MG63 (cell line): ENCODE measurements around the gene C10orf71. TPM values are rescaled to one million over a fixed set of nuclear protein-coding genes. Genes with fewer than 3 reads are reported as not detected.

ENCODE experiments used
- DNase-seq: peaks from one replicate; pipeline ENCODE4 v3.0.0-alpha.2; 2020
- H3K27me3 ChIP-seq: fragments of 250-450 bp; sonication (Bioruptor Pico); 2 replicates; pipeline ENCODE4 v1.5.1; 2020; ENCODE audit warnings: mild to moderate bottlenecking, moderate library complexity
- H3K36me3 ChIP-seq: fragments of 250-450 bp; sonication (Bioruptor Pico); 2 replicates; pipeline ENCODE4 v1.5.1; 2020; ENCODE audit warnings: mild to moderate bottlenecking, moderate library complexity
- H3K4me3 ChIP-seq: fragments of 250-450 bp; sonication (Bioruptor Pico); 2 replicates; pipeline ENCODE4 v1.5.1; 2020; ENCODE audit warnings: mild to moderate bottlenecking, moderate library complexity
- H3K9me3 ChIP-seq: fragments of 250-450 bp; sonication (Bioruptor Pico); 2 replicates; pipeline ENCODE4 v1.5.1; 2020; ENCODE audit warnings: mild to moderate bottlenecking, moderate library complexity
- total RNA-seq: library from RNA; depleted of rRNA; stranded (reverse); fragments of >200 nt; shearing (Covaris generic); gene quantifications from 2 replicates; pipeline ENCODE4 v1.2.3, GENCODE V29; 2014; ENCODE audit warnings: low replicate concordance

The C10orf71 gene
- total RNA-seq, 1 experiment from 2014 or later, result not detected

- H3K36me3 ChIP-seq, result no peaks in the 10 kb centered on the region
- no peaks in the 10 kb centered on the region for H3K9me3 ChIP-seq
- H3K27me3 ChIP-seq, result peaks cover 3% of the 10 kb centered on the region; the same call in 1 of the 2 replicates
- H3K4me3 ChIP-seq, result no peak overlapping the region
- DNase-seq, result no peak
These were observed 19.8 kb downstream of the C10orf71 start for GRCh38 chr10:49318755-49319154.

GRCh38 chr10:49319206-49319605, 20.2 kb downstream of the C10orf71 start:
- H3K36me3 ChIP-seq, result no peaks in the 10 kb centered on the region
- no peaks in the 10 kb centered on the region for H3K9me3 ChIP-seq
- H3K27me3 ChIP-seq, result peaks cover 3% of the 10 kb centered on the region; the same call in 1 of the 2 replicates
- DNase-seq, result no peak
- H3K4me3 ChIP-seq, result no peak overlapping the region

GRCh38 chr10:49320191-49320590, 21.2 kb downstream of the C10orf71 start:
- Histone ChIP-seq H3K36me3 (no peaks in the 10 kb centered on the region), H3K27me3 (peaks cover 3% of the 10 kb centered on the region; the same call in 1 of the 2 replicates), H3K9me3 (no peaks in the 10 kb centered on the region), H3K4me3 (no peak overlapping the region)
- DNase-seq, result no peak

- Histone ChIP-seq H3K27me3 (peaks cover 3% of the 10 kb centered on the region; the same call in 1 of the 2 replicates), H3K9me3 (no peaks in the 10 kb centered on the region), H3K36me3 (no peaks in the 10 kb centered on the region), H3K4me3 (no peak overlapping the region)
- no peak for DNase-seq
These were observed 22.1 kb downstream of the C10orf71 start for GRCh38 chr10:49321021-49321420.

GRCh38 chr10:49322371-49323170, 23.6 kb downstream of the C10orf71 start:
- no peak overlapping the region for H3K4me3 ChIP-seq
- DNase-seq, result no peak
- H3K36me3 ChIP-seq, result no peaks in the 10 kb centered on the region
- H3K9me3 ChIP-seq, result no peaks in the 10 kb centered on the region
- H3K27me3 ChIP-seq, result no peaks in the 10 kb centered on the region

GRCh38 chr10:49323171-49323895, 24.4 kb downstream of the C10orf71 start:
- Histone ChIP-seq H3K4me3 (no peak overlapping the region), H3K36me3 (no peaks in the 10 kb centered on the region), H3K9me3 (no peaks in the 10 kb centered on the region), H3K27me3 (no peaks in the 10 kb centered on the region)
- no peak for DNase-seq

GRCh38 chr10:49323896-49324270, 24.9 kb downstream of the C10orf71 start:
- Histone ChIP-seq H3K27me3 (no peaks in the 10 kb centered on the region), H3K36me3 (no peaks in the 10 kb centered on the region), H3K4me3 (no peak overlapping the region), H3K9me3 (no peaks in the 10 kb centered on the region)
- DNase-seq, result no peak

- DNase-seq, result peak; percentile 40
- H3K9me3 ChIP-seq, result no peaks in the 10 kb centered on the region
These were observed 25.7 kb downstream of the C10orf71 start for GRCh38 chr10:49324711-49325110.

GRCh38 chr10:49325131-49325915, 26.4 kb downstream of the C10orf71 start:
- Histone ChIP-seq H3K27me3 (no peaks in the 10 kb centered on the region), H3K36me3 (no peaks in the 10 kb centered on the region), H3K9me3 (no peaks in the 10 kb centered on the region), H3K4me3 (no peak overlapping the region)
- no peak for DNase-seq

More at GRCh38 chr10:49324711-49325110, 25.7 kb downstream of the C10orf71 start:
- no peaks in the 10 kb centered on the region for H3K27me3 ChIP-seq
- no peak overlapping the region for H3K4me3 ChIP-seq
- H3K36me3 ChIP-seq, result no peaks in the 10 kb centered on the region

GRCh38 chr10:49325916-49326783, 27.2 kb downstream of the C10orf71 start:
- Histone ChIP-seq H3K27me3 (peaks cover 3% of the 10 kb centered on the region; the same call in 1 of the 2 replicates), H3K9me3 (no peaks in the 10 kb centered on the region), H3K4me3 (no peak overlapping the region), H3K36me3 (no peaks in the 10 kb centered on the region)
- DNase-seq, result no peak

GRCh38 chr10:49327036-49327813, 28.3 kb downstream of the C10orf71 start:
- H3K27me3 ChIP-seq, result peaks cover 3% of the 10 kb centered on the region; the same call in 1 of the 2 replicates
- H3K4me3 ChIP-seq, result no peak overlapping the region
- no peaks in the 10 kb centered on the region for H3K36me3 ChIP-seq
- DNase-seq, result no peak
- no peaks in the 10 kb centered on the region for H3K9me3 ChIP-seq

GRCh38 chr10:49328401-49329145, 29.6 kb downstream of the C10orf71 start:
- no peaks in the 10 kb centered on the region for H3K36me3 ChIP-seq
- peaks cover 3% of the 10 kb centered on the region; the same call in 1 of the 2 replicates for H3K27me3 ChIP-seq
- no peak for DNase-seq
- no peak overlapping the region for H3K4me3 ChIP-seq
- no peaks in the 10 kb centered on the region for H3K9me3 ChIP-seq

- no peaks in the 10 kb centered on the region for H3K9me3 ChIP-seq
- no peaks in the 10 kb centered on the region for H3K36me3 ChIP-seq
- H3K4me3 ChIP-seq, result no peak overlapping the region
- peaks cover 3% of the 10 kb centered on the region; the same call in 1 of the 2 replicates for H3K27me3 ChIP-seq
- DNase-seq, result no peak
These were observed 30.2 kb downstream of the C10orf71 start for GRCh38 chr10:49329146-49329505.

GRCh38 chr10:49330127-49330665, 31.2 kb downstream of the C10orf71 start:
- no peak overlapping the region for H3K4me3 ChIP-seq
- no peak for DNase-seq

More at GRCh38 chr10:49330127-49330665, 31.2 kb downstream of the C10orf71 start:
- peaks cover 3% of the 10 kb centered on the region; the same call in 1 of the 2 replicates for H3K27me3 ChIP-seq
- H3K9me3 ChIP-seq, result no peaks in the 10 kb centered on the region
- no peaks in the 10 kb centered on the region for H3K36me3 ChIP-seq
